Eye (tissue), 1 donor: ENCODE data around the gene ASB17.
"Not testable (repeated sequence)": the region's sequence is repeated elsewhere in the genome, so short reads cannot be mapped to it uniquely, and the experiment has no call there.

ENCODE experiments used
- DNase-seq: peaks from one replicate; pipeline ENCODE4 v3.0.0-alpha.2; 2015

Gene ASB17, protein sequence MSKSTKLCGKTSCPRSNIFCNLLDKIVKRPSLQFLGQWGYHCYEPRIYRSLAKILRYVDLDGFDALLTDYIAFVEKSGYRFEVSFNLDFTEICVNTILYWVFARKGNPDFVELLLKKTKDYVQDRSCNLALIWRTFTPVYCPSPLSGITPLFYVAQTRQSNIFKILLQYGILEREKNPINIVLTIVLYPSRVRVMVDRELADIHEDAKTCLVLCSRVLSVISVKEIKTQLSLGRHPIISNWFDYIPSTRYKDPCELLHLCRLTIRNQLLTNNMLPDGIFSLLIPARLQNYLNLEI

DNA sequence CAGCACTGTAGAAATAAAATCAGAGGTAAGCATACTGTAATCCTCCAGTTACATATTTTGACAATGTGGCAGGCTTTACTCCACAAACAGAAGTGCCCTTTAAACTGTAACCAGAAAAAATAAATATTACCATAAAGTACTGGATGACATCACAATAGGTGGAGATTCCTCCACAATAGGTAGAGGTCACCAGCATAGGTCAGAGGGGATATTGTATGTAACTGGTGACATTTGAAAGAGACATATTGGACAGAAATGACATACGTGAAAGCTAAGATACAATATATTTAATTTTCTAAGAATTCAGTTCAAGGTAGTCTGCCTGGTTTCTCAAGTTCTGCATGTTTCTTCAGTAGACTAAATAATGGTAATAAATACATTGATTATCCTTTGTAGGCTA lies at the start of gene ASB17:
Gene ASB17, minus strand, starts transcription at position 101 of the 400 bp plus-strand sequence. CDS start 113 bp downstream, outside the sequence.
- DNase-seq, result no peak

DNA sequence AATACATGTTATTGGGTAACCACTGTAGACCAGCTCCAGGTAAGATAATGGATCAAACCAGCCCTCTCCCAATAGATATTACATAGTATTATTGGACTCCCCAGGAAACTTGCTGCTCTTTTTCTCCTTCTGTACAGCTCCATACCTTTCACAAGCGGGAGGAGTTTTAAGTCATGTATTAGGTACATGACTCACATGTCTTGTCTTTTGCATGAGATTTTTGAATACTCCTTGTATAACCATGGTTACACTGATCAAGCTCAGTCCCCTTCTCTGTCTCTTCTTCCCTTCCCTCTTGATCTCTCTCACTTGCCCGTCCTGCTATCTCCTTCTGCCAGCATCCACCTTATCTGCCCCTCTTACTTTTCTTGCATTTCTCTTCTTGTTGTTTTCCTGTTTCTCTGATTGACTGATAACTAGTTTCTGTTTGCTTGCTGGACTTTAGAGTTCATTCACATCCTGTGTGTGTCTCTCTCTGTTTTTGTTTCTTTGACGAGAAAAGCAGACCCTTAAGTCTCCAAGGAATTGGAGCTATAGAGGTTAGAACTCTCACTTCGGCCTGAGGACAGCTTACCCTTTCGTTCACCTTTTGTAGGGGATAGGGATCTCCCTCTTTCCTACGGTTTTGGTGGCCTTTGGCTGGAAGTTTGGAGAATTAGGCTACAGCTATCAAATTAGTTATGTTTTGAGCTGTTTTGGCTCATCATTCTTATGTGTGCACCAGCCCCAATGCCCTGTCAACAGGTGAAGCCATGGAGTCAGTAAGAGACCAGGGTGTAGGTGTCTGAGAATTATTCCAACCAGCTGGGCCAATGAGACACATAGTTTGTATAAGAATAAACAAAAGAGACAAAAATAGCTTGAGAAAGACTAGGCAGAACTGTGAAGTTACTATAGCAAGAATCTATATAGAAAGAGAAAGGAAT lies 49.0 kb upstream of the ASB17 start:
- DNase-seq, result no peak

DNA sequence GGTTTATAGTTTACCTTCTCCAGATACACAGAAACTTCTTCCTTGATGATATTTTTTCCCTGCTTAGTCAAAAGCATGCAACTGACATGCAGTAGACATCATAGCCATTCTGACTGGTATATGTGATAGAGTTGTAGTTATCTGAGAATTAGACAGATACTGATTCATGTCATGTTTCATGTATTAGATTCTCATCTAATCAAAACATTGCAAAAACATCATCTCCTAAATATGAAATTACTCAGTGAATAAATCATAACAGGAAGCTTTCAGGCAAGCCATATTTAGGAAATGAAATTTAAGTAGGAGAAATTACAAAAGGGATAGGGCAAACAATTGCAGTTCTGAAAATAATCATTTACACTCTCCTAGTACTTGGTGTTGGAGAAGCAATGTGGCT lies 38.4 kb upstream of the ASB17 start:
- DNase-seq, result no peak

DNA sequence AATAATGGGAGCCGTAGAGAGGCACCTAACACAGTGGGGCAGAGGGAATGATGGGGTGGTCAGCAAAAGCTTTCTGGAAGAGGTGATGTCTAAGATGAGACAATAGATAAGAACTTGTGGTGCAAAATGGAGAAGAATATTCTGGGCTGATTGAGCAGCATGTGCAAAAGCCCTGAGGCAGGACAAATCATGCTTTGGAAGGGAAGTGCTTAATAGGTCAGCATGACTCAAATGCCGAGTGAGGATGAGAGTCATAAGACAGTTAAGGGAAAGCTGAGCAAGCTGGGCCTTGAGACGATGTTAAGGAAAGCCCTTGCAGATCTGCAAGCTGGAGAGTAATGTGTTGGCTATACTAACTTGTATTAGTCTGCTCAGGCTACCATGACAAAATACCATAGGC lies 37.3 kb upstream of the ASB17 start:
- DNase-seq, result no peak

DNA sequence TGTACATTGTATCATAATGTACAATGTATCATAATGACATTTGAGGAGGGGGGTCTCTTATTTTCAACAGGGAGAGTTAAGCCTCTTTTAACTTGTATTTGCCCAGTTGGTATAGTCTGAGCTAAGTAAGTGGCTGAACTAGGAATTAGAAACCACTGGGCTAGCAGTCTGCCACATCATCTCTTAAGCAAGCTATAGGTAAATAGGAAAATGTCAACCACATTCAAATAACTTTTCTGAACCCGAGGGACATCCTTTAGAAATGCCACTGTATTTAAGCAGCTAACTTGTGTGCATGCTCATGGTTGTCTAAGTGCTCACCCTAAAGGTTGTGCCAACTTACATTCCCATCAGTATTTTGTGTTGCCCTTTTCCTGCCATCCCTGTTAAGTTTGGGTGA lies 35.5 kb upstream of the ASB17 start:
- no peak for DNase-seq

DNA sequence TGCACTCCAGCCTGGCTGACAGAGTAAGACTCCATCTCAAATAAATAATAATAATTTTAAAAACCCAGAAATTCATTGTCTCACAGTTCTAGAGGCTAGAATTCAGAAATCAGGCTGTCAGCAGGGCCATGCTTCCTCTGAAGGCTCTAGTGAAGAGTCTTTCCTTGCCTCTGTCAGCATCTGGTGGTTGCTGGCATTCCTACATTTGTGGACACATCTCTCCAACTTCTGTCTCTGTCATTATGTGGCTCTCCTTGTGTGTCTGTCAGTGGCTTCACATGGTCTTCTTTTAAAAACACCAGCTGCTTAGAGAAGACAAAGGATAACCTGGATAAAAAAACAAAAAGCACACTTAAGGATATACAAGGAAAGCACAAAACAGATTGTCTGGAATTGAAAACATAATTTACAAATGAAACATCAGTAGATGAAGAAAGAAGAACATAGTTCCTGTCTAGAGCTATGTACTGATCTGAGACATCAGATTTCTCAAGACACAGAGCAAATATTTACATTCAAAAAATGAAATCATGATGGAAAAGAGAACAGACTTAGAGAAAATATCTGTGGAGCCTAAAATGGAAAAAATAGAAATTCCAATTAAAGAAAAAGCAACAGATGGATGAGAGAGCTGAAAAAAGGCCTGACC lies 32.7 kb upstream of the ASB17 start:
- DNase-seq, result no peak

DNA sequence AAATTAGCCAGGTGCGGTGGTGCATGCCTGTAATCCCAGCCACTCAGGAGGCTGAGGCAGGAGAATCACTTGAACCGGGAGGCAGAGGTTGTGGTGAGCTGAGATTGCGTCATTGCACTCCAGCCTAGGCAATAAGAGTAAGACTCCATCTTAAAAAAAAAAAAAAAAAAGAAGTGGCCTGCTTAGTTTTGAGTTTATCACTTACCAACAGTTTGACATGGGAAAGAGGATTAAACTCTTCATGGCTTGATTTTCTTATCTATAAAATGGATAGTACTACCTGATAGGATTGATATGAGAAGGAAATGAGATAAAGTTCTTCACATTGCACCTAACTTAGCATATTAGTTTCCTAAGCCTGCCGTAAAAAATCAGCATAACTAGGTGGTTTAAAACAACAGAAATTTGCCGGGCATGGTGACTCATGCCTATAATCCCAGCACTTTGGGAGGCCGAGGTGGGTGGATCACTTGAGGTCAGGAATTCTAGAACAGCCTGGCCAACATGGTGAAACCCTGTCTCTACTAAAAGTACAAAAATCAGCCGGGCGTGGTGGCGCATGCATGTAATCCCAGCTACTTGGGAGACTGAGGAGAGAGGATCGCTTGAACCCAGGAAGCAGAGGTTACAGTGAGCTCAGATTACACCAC lies 32.0 kb upstream of the ASB17 start:
- DNase-seq, result not testable (repeated sequence)

DNA sequence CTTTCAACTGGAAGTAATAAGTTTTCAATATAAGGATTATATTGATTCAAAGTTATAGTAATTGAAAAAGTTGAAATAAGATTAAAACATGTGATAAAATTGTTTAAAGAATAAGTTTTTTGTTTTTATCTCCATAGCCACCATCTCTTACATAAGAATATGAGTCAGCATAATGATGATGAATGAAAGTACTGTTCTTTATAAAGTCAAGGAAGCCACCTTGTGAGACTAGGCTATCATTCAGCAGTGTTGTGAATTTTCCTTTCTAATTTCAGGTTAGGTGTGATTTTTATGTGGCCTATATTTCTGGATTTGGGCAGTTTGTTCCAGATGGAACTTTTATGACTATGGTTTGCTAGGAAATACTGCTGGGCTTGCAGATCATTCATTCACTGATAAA lies 22.4 kb upstream of the ASB17 start:
- no peak for DNase-seq

DNA sequence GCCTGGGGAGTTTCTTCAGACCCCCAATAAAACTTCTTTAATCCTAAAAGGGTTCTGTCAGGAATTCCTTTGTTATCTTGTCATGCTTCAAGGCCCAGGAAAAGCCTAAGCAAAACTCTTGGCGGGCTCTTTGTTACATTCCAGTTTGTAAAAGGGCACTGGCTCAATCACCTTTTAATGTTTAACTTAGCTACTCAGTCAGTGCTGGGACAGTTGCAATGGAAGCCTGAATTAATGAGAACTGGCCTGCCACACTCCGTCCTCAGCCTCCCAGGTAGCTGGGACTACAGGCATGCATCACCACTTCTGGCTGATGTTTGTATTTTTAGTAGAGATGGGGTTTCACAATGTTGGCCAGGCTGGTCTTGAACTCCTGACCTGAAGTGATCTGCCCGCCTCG lies 21.3 kb upstream of the ASB17 start:
- DNase-seq, result no peak

DNA sequence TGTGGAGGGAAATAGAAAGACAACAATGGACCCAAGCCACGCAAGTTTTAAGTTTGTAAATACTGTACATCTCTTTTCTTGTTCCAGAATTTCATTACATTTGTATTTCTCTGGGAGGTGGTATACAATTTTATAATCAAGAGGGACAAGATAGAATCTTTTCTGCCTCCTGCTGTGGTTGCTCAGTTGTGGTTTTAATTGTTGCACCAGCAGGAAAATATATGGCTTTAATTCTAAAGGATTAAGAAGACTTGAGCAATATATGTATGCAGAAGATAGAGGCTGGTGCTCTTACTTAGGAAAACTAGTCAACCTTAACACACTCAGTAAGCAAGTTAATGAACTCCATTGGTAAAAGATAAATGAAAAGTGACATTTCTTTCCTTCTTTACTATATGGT lies 19.8 kb upstream of the ASB17 start:
- no peak for DNase-seq

DNA sequence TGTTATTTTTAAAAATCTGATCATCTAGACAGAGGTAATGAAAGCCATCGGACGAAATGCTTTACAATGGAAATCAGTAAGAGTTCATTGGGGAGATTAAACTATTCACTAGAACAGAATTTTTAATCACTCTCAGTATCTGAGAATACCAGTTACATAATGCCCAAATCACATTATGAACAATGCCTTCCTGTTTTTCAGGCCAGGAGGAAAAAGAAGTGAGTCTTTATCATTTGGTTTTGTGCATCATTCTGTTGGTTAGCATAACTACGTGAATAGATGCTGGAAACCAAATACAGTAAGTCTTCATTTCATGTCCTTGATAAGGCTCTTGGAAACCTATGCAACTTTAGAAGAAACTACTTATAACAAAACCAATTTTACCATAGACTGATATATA lies 18.0 kb upstream of the ASB17 start:
- no peak for DNase-seq

DNA sequence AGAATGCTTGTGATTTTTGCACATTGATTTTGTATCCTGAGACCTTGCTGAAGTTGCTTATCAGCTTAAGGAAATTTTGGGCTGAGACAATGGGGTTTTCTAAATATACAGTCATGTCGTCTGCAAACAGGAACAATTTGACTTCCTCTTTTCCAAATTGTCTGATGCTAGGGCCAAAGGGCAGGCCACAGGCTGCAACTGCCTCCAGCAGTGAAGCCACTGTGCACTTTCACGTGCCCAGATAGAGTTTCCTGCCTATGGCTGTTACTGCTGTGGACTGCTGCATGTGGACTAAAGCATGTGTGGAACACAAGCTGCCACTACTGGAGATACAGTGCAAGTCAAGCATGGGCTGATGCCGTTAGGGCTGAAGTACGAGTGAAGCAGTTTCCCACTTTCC lies 10.8 kb upstream of the ASB17 start:
- DNase-seq, result not testable (repeated sequence)

DNA sequence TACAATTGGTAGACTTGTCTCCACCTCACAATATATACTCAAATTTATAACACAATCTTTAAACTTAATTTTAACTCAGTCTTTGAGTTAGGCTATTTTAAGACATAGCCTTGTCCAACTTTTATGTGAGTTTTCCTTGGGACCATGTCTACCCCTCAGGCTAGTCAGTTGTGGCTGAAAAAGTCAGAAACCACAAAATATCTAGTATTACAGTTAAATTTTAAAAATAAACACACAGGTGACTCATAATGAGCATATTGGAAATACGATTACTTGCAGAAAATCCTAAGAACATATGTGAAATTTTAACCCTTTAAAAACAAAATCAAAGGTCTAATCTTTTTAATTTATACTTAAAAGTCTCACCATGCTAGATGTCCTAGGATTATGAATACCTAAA lies 4.8 kb upstream of the ASB17 start:
- DNase-seq, result no peak

DNA sequence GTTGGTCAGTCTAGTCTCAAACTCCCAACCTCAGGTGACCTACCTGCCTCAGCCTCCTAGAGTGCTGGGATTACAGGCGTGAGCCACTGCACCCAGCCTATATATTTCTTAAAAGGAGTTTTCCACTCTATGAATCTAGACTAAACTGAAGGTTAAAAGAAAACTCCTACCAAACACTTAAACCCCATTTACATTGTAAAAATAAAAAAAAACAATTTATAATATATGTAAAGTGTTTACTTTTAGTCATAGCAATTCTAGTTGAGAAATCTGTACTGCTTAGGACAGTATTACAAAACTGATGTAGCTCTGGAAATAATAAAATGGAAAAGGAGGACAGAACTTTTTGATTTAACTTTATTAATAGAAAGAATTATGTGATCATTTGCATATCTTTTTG lies 9.5 kb downstream of the ASB17 start:
- DNase-seq, result no peak

DNA sequence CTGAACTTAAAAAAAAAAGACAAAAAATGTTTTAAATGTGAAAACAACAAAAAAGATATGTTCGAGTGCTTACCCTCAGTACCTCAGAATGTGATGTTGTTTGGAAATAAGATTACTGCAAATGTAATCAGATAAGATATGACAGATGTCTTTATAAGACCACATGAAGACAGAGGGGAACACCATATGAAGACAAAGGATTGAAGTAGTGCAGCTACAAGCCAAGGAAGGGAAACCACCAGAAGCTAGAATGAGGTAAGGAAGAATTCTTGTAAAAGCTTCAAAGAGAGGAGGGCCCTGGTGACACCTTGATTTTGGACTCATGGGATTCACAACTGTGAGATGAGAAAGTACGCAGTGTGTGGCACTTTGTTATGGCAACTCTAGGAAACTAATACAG lies 15.4 kb downstream of the ASB17 start:
- no peak for DNase-seq

DNA sequence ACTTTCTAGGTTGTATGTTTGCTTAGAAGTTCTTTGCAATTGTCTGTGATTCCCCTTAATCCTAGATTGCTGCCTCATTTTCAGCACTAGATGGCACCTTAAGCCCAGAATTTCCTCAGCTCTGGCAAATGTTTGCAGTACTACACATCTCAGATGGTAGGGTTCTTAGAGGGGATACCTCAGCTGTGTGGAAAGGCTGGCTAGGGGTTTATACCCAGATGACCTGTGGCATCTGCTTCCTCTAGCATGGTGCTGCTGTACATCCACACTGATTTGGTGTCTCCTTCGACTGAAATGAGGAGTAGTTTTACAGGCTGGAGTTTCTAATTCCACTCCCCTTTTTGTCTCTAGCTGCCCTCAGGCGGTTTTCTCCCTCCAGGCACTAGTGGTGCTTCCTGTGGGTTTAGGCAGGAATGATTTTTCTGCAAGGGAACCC lies 23.5 kb downstream of the ASB17 start:
- peak; percentile 64 for DNase-seq

DNA sequence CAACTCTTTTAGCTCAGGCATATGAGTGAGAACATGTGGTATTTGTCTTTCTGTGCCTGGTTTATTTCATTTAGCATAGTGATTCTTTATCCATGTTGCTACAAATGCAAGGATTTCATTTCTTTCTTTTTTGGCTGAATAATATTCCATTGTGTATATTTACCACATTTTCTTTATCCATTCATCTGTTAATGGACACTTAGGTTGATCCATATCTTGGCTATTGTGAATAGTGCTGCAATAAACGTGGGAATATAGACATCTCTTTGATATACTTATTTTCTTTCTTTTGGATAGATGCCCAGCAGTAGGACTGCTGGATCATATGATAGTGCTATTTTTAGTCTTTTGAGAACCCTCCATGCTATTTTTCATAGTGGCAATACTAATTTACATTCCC lies 30.8 kb downstream of the ASB17 start:
- DNase-seq, result no peak

DNA sequence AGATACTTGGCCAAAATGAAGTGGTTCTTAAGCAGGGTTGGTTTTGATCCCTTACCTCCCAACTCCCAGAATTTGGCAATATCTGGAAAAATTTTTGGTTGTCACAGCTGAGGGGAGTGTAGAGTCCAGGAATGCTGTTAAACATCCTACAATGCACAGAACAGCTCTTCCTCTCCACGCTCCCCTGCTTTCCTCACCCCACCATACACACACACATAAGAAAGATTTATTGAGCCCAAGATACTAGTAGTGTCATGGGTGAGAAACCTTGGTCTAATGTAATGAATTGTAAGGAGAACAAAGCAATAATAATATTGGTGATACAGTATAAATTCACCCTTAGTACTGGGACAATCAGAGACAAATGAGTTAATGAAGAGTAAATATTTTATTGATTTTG lies 47.8 kb downstream of the ASB17 start:
- no peak for DNase-seq

DNA sequence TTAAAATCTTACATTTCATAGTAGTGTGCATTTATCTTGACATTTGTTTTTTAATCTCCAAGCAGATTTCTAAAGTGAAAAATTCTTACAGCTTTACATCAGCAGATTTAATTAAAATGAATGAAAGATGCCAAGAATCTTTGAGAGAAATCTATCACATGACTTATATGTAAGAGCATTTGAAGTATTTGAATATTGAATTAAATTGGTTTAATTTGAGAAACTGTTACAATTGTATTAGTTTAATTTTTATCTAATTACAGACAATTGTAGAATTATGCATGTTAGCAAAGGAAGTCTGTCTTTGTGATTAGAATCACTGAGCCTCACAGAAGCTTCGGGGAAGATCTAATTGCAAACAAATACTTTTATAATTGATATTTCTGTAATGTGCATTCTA lies 52.2 kb downstream of the ASB17 start:
- no peak for DNase-seq

DNA sequence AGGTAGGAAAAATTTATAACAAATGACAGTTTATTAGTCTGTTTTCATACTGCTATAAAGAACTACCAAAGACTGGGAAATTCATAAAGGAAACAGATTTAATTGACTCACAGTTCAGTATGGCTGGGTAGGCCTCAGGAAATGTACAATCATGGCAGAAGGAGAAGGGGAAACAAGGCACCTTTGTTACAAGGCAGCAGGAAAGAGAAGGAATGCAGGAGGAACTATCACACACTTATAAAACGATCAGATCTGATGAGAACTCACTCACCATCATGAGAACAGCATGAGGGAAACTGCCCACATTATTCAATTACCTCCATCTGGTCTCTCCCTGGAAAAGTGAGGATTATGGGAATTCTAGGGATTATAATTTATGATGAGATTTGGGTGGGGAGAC lies 61.3 kb downstream of the ASB17 start:
- DNase-seq, result no peak
